ENCODE results near the gene AFF4.

GRCh38 chr5:132926437-132926836 is 37.0 kb downstream of the AFF4 start:
- TF ChIP-seq EZH2 (IDR thresholded peaks at IDR 0.05; ENCODE audit: borderline replicate concordance, low read depth, low read length) = no peak
- TF ChIP-seq SREBF2 (CRISPR knock-in tag; IDR thresholded peaks at IDR 0.05) = no peak

Measured in K562 (cell line).